Measurements from ENCODE around the gene ERC2. TPM values are rescaled to one million over a fixed set of nuclear protein-coding genes. Genes with fewer than 3 reads are reported as not detected.
A peak's percentile ranks its signal among the peaks of the same experiment; 100 is the strongest.

Gene ERC2
- total and polyA plus RNA-seq, 9 donors, result 0.52 to 2.0 (median 0.82) TPM

DNA sequence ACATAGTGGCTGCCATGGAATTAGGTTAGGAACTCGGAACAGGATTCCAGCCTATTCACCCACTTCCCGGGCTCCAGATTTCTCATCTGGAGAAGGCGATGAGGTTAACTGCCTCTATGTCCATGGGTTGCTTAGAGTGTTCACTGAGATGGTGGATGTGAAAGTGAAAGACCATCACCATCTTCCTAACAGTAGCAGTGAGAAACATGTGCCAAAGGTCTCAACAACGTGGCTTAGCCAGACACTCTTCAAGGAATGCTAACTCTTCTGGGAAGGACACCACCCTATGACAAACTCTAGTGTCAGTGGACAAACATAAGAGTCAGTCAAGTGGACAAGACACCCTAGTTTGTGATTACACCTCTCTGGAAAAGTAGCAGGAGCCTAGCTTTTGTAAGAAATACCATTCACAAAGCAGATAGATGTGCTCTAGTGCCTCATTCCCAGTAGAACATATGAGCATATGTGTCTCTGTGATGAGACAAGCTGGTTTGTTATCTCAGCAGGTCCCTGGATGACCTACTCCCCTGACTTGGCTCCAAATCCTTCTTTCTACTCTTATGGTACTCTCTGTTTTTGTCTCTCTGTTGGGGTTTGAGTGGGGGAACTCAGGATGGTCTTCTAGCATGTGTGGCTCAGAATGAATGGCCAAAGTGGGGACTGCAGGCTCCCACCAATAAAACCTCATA is 770.9 kb downstream of the ERC2 start:
- H3K4me3 ChIP-seq (ENCODE audit: low read length), result no peak overlapping the region
- no CpG with 5 or more reads among the region's 4 CpGs for WGBS (ENCODE audit: insufficient coverage)
- H3K27me3 ChIP-seq (ENCODE audit: control insufficient read depth, insufficient read depth, low read length), result no peaks in the 10 kb centered on the region
- H3K36me3 ChIP-seq (ENCODE audit: control insufficient read depth, insufficient read depth, low read length), result no peaks in the 10 kb centered on the region
- DNase-seq, result no peak
- peaks cover 7% of the 10 kb centered on the region for H3K4me1 ChIP-seq (ENCODE audit: control insufficient read depth, insufficient read depth, low read length)
- H3K9me3 ChIP-seq (replicated peaks; ENCODE audit: control insufficient read depth, low read depth, low read length), result no peaks in the 10 kb centered on the region
- no peak overlapping the region for H3K27ac ChIP-seq (ENCODE audit: low read length)

DNA sequence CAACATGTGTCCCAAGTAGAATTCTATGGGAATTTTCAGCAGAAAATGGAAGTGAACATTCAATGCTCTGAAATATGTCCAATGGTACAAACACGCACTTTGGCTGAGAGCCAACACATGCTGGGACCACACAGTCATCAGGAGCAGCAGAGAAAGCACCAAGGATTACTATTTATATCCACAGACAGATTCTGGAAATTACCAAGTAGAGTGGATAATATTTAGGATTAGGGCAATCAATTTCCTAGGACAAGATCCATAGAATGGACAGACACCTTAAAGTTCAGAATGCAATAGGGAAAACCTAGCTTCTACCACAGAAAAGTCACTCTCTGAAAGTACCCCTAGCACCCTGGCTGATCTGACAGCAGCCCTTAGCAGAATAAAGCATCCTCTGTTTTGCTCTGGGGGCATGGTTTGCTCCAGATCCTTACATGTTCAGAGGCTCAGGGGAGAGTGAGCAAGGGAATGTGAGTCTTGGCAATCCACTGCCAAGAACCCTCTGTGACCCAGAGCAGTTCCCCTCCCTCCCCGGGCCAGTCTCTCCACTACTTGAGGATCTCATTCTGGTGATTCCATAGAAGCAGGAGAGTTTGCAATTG is 775.2 kb downstream of the ERC2 start:
- H3K27ac ChIP-seq (ENCODE audit: low read length), result no peak overlapping the region
- peak; percentile 50 for DNase-seq
- no CpG with 5 or more reads among the region's 2 CpGs for WGBS (ENCODE audit: insufficient coverage)
- no peaks in the 10 kb centered on the region for H3K9me3 ChIP-seq (replicated peaks; ENCODE audit: control insufficient read depth, low read depth, low read length)
- peaks cover 13% of the 10 kb centered on the region for H3K4me1 ChIP-seq (ENCODE audit: control insufficient read depth, insufficient read depth, low read length)
- no peak overlapping the region for H3K4me3 ChIP-seq (ENCODE audit: low read length)
- no peaks in the 10 kb centered on the region for H3K36me3 ChIP-seq (ENCODE audit: control insufficient read depth, insufficient read depth, low read length)
- H3K27me3 ChIP-seq (ENCODE audit: control insufficient read depth, insufficient read depth, low read length), result no peaks in the 10 kb centered on the region

DNA sequence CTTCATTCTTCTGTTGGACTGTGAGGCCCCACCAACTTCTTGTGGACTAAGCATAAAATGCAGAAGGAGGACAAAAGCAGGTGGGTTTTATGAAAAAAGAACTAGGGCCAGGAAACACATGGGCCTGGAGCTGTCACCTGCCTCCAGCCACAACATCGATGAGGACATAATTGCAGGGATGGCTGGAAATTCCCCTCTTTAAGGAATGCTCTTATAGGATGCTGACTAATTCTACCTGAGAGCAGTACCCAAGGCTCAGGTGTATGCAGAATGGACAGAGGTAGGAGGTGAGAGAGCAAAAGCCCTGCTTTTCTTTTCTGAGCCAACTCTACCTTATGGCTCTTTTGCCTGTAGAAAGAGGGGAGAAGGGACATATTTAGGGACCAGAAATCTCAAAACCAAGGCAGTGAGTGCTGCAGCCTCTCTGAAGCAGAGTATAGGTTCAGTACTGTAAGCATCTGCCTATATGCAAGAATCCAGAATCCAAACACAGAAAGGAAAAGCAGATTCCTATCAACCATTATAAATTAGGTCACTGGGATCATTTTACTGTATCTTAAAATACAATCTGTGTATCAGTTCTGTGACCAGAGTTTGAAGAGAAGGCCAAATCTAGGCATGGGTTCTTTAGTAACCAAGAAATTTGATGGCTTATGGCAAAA is 775.8 kb downstream of the ERC2 start:
- no peak overlapping the region for H3K27ac ChIP-seq (ENCODE audit: low read length)
- no peaks in the 10 kb centered on the region for H3K9me3 ChIP-seq (replicated peaks; ENCODE audit: control insufficient read depth, low read depth, low read length)
- DNase-seq, result no peak
- WGBS (ENCODE audit: insufficient coverage), result 60% methylated on average over 1 of the region's 1 CpG
- peaks cover 17% of the 10 kb centered on the region for H3K4me1 ChIP-seq (ENCODE audit: control insufficient read depth, insufficient read depth, low read length)
- no peaks in the 10 kb centered on the region for H3K36me3 ChIP-seq (ENCODE audit: control insufficient read depth, insufficient read depth, low read length)
- H3K4me3 ChIP-seq (ENCODE audit: low read length), result no peak overlapping the region
- H3K27me3 ChIP-seq (ENCODE audit: control insufficient read depth, insufficient read depth, low read length), result no peaks in the 10 kb centered on the region

DNA sequence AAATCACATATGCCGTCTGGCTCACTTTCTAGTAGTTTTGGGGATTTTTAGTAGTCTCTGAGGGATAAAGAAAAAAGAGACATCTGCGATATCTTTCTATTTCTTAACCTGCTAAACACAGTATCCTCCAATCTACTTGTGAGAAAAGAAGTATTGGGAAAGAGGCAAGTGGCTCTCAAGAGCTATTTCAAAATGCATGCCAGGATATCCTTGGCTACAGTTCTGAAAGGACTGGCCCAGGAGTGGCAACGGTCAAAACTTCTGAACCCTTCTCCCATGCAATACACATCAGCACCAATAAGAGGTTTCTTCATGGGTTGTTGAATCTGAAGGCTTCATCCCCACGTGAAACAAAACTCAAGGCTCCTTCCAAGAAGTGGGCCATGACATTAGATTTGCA is 777.1 kb downstream of the ERC2 start:
- Histone ChIP-seq H3K4me3 (ENCODE audit: low read length) (no peak overlapping the region), H3K9me3 (replicated peaks; ENCODE audit: control insufficient read depth, low read depth, low read length) (no peaks in the 10 kb centered on the region), H3K4me1 (ENCODE audit: control insufficient read depth, insufficient read depth, low read length) (peaks cover 27% of the 10 kb centered on the region), H3K27ac (ENCODE audit: low read length) (no peak overlapping the region), H3K27me3 (ENCODE audit: control insufficient read depth, insufficient read depth, low read length) (no peaks in the 10 kb centered on the region), H3K36me3 (ENCODE audit: control insufficient read depth, insufficient read depth, low read length) (no peaks in the 10 kb centered on the region)
- no peak for DNase-seq
- WGBS (ENCODE audit: insufficient coverage), result no CpG with 5 or more reads among the region's 4 CpGs

DNA sequence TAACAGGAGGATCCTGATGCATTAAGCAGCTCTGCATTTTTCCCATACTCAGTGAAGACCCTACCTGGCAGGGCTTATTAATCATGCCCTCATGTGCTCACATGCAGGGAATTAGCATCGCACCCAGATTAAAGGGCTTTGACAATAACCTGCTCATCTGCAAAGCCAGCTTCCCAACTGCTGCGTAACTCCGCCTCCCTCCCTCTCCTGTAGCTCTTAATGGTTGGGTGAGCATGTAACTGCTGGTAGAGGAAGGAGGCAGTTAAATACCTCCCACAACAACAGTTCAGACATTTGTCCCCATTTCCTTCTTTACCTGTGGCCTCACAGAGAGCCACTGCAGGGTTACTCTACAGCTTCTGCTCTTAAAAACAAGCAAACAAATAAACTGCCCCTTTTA is 777.5 kb downstream of the ERC2 start:
- Histone ChIP-seq H3K36me3 (ENCODE audit: control insufficient read depth, insufficient read depth, low read length) (no peaks in the 10 kb centered on the region), H3K4me3 (ENCODE audit: low read length) (no peak overlapping the region), H3K9me3 (replicated peaks; ENCODE audit: control insufficient read depth, low read depth, low read length) (no peaks in the 10 kb centered on the region), H3K4me1 (ENCODE audit: control insufficient read depth, insufficient read depth, low read length) (peaks cover 27% of the 10 kb centered on the region), H3K27me3 (ENCODE audit: control insufficient read depth, insufficient read depth, low read length) (no peaks in the 10 kb centered on the region), H3K27ac (ENCODE audit: low read length) (no peak overlapping the region)
- DNase-seq, result no peak
- no CpG with 5 or more reads among the region's 3 CpGs for WGBS (ENCODE audit: insufficient coverage)

DNA sequence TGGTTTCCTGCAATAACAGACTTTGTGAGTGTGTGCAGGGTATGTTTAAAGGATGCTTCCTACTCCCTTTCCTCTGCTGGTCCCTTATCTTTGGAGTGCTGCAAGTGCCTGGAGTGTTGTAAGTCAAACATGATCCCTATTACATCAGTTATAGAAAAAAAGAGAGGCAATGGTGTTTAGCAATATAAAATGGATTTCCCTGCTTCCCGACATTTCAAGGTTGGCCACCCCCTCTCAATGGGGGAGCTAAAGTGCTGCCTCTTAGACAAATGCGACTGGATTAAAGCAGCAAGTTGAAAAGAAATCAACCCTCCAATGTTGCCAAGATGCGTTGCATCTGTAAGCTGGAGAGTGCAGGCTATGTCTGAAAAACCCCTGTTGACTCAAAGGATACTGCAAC is 778.1 kb downstream of the ERC2 start:
- H3K4me1 ChIP-seq (ENCODE audit: control insufficient read depth, insufficient read depth, low read length), result peaks cover 28% of the 10 kb centered on the region
- H3K27me3 ChIP-seq (ENCODE audit: control insufficient read depth, insufficient read depth, low read length), result no peaks in the 10 kb centered on the region
- WGBS (ENCODE audit: insufficient coverage), result no CpG with 5 or more reads among the region's 3 CpGs
- H3K27ac ChIP-seq (ENCODE audit: low read length), result no peak overlapping the region
- no peak for DNase-seq
- no peak overlapping the region for H3K4me3 ChIP-seq (ENCODE audit: low read length)
- no peaks in the 10 kb centered on the region for H3K9me3 ChIP-seq (replicated peaks; ENCODE audit: control insufficient read depth, low read depth, low read length)
- H3K36me3 ChIP-seq (ENCODE audit: control insufficient read depth, insufficient read depth, low read length), result no peaks in the 10 kb centered on the region

DNA sequence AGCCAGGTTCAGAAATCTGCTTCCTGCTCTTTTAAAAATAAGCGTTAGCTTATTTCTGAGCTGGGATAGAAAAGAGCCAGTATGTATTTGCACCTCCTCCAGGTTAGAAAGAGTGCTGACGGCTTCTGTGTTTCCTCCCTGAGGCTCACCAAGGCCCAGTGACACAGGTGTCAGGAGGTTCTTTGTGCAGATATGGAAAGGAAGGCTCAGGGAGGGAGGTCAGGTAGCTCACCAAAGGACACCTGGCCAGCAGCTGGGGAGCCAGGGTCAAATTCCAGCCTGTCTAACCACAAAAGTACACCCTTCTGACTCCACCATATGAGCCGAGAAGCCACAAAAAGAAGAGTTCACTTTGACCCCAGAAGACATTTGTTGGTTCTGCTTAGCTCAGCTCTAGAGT is 780.1 kb downstream of the ERC2 start:
- Histone ChIP-seq H3K4me1 (ENCODE audit: control insufficient read depth, insufficient read depth, low read length) (peaks cover 28% of the 10 kb centered on the region), H3K4me3 (ENCODE audit: low read length) (no peak overlapping the region), H3K27me3 (ENCODE audit: control insufficient read depth, insufficient read depth, low read length) (no peaks in the 10 kb centered on the region), H3K27ac (ENCODE audit: low read length) (no peak overlapping the region), H3K36me3 (ENCODE audit: control insufficient read depth, insufficient read depth, low read length) (no peaks in the 10 kb centered on the region), H3K9me3 (replicated peaks; ENCODE audit: control insufficient read depth, low read depth, low read length) (no peaks in the 10 kb centered on the region)
- DNase-seq, result no peak
- 100% methylated on average over 3 of the region's 3 CpGs for WGBS (ENCODE audit: insufficient coverage)

DNA sequence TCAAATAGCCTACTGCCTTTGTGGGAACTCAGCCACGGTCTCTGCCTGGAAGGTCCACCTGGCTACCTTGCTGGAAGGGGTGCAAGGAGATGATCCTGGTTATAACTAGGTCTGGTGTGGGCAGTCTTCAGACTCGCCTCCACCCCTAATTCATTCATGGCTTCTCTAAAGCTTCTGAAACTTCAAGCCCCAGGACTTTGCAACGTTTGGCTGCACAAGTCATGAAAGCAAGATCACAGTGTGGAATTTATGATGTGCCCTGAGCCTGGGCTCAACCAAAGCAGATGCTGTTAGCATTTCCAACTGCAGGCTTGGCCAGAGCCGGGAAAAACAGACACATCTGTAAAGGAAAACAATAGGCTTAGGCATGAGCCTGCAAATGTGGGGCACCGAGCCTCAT is 780.7 kb downstream of the ERC2 start:
- WGBS (ENCODE audit: insufficient coverage), result 48% methylated on average over 2 of the region's 5 CpGs

DNA sequence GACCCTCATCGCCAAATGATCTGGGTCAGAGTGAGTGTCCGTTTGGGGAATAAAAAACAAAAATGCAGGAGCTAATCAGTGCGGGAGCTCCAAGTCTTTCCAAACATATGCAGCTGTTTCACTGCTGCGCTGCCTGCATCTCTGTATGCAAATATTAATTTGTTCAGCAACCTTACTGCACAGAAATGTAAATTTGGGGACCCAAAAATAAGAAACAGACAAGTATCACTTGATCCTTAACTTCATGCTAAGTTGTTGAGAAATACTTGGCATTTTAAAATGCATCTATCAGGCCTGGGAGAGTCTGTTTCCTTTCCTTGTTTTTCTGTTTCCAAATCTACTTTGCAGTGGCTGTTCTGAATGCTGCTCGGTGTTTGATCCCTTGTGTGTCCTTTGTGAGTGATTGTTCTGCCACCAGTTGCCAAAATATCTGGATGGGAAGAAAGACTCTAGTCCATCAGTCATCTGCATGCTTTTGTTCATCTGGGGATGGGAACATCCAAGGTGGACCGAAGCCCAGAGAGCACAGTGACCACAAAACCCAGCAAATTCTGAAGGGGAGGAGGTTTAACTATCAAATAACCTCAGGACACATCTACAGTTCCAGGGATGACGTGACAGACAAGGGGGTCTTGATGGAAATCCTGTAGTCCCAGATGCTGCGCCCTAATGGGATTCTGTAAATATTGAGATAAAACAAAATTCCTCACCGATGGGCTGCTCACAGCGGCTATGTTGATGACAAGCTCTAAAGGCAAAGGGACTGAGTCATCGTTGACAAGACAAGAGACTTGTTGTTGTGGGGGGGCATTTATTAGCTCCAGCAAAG is 781.6 kb downstream of the ERC2 start:
- 29% methylated on average over 1 of the region's 11 CpGs for WGBS (ENCODE audit: insufficient coverage)
- DNase-seq, result peak; percentile 86
- Histone ChIP-seq H3K4me3 (ENCODE audit: low read length) (no peak overlapping the region), H3K4me1 (ENCODE audit: control insufficient read depth, insufficient read depth, low read length) (peaks cover 23% of the 10 kb centered on the region), H3K27me3 (ENCODE audit: control insufficient read depth, insufficient read depth, low read length) (no peaks in the 10 kb centered on the region), H3K27ac (ENCODE audit: low read length) (peak overlapping the region; percentile 21), H3K9me3 (replicated peaks; ENCODE audit: control insufficient read depth, low read depth, low read length) (no peaks in the 10 kb centered on the region), H3K36me3 (ENCODE audit: control insufficient read depth, insufficient read depth, low read length) (no peaks in the 10 kb centered on the region)

More for the DNA sequence above, 780.7 kb downstream of the ERC2 start:
- Histone ChIP-seq H3K9me3 (replicated peaks; ENCODE audit: control insufficient read depth, low read depth, low read length) (no peaks in the 10 kb centered on the region), H3K27me3 (ENCODE audit: control insufficient read depth, insufficient read depth, low read length) (no peaks in the 10 kb centered on the region), H3K4me3 (ENCODE audit: low read length) (no peak overlapping the region), H3K4me1 (ENCODE audit: control insufficient read depth, insufficient read depth, low read length) (peaks cover 25% of the 10 kb centered on the region), H3K36me3 (ENCODE audit: control insufficient read depth, insufficient read depth, low read length) (no peaks in the 10 kb centered on the region), H3K27ac (ENCODE audit: low read length) (no peak overlapping the region)
- DNase-seq, result no peak

All from muscle of leg (tissue), 11 donors.